ENCODE data around the gene ARSH. TPM values are rescaled to one million over a fixed set of nuclear protein-coding genes. Genes with fewer than 3 reads are reported as not detected.
A peak's percentile ranks its signal among the peaks of the same experiment; 100 is the strongest.

ARSH gene
- total and polyA plus RNA-seq, 2 of the 8 experiments (the other 6 are each of a cell fraction or from before 2014, with no cell fraction given), result not detected

DNA sequence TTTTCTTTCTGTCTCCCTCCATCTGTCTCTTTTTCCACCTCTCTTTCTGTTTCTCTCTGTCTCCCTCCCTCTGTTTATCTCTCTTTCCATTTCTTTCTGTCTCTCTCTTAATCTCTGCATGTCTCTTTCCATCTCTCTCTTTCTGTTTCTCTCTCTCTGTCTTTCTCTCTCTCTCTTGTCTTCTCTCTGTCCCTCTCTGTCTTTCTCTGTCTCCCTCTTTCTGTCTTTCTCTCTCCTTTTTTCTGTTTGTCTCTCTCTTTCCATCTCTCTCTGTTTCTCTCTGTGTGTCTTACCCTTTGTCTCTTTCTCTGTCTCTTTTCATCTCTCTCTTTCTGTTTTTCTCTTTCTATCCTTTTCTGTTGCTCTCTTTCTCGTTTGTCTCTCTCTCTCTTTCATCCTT, 69.6 kb downstream of the ARSH start:
- no peaks in the 10 kb centered on the region for H3K23me2 ChIP-seq (ENCODE audit: low read depth, low read length)
- no peaks in the 10 kb centered on the region for H3K79me1 ChIP-seq (ENCODE audit: low read depth, low read length)
- H4K91ac ChIP-seq (replicated peaks; ENCODE audit: insufficient read length, low read length), result no peak overlapping the region
- no peak overlapping the region for H2BK20ac ChIP-seq (ENCODE audit: low read length)
- no peaks in the 10 kb centered on the region for H4K20me1 ChIP-seq (replicated peaks in 1 of 2; ENCODE audit: control insufficient read depth in 1 of 2, insufficient read depth in 2 of 2, low read length in 2 of 2)
- no peak overlapping the region for H3K23ac ChIP-seq (ENCODE audit: insufficient read length)
- CTCF ChIA-PET (ENCODE audit: partially characterized antibody), result no interaction called here
- no peak overlapping the region for H2BK5ac ChIP-seq (ENCODE audit: low read depth, low read length)
- peak overlapping the region in 1 of 2 experiments; percentile 21; a peak in 1 of 4 replicates for H3K4me2 ChIP-seq (ENCODE audit: insufficient read depth in 1 of 2, low read depth in 2 of 2, low read length in 2 of 2)
- no peak overlapping the region for H3K27ac ChIP-seq (ENCODE audit: low read depth, low read length)
- TF ChIP-seq, protein P1, sequence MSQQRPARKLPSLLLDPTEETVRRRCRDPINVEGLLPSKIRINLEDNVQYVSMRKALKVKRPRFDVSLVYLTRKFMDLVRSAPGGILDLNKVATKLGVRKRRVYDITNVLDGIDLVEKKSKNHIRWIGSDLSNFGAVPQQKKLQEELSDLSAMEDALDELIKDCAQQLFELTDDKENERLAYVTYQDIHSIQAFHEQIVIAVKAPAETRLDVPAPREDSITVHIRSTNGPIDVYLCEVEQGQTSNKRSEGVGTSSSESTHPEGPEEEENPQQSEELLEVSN (IDR thresholded peaks at IDR 0.05), result no peak
- TF ChIP-seq, protein P2, sequence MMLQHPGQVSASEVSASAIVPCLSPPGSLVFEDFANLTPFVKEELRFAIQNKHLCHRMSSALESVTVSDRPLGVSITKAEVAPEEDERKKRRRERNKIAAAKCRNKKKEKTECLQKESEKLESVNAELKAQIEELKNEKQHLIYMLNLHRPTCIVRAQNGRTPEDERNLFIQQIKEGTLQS (IDR thresholded peaks at IDR 0.05; ENCODE audit: insufficient read depth, low read depth, low read length), result no peak
- TF ChIP-seq ASH2L (IDR thresholded peaks at IDR 0.05; ENCODE audit: low read length) (no peak), SAP30 (IDR thresholded peaks at IDR 0.05; ENCODE audit: insufficient read depth, insufficient replicate concordance, low read length) (no peak), RFX5 (IDR thresholded peaks at IDR 0.05; ENCODE audit: borderline replicate concordance, low read depth, low read length) (no peak)
- H4K5ac ChIP-seq (ENCODE audit: insufficient read length, low read depth, low read length), result no peak overlapping the region
- H3K9ac ChIP-seq (replicated peaks in 1 of 4; ENCODE audit: extremely low read depth in 1 of 4, low read depth in 3 of 4, low read length in 3 of 4), result no peak overlapping the region
- H2BK15ac ChIP-seq (ENCODE audit: low read length), result no peak overlapping the region
- H3K27me3 ChIP-seq (replicated peaks in 1 of 4; ENCODE audit: control insufficient read depth in 3 of 4, extremely low read depth in 1 of 4, insufficient read depth in 3 of 4, low read length in 3 of 4), result no peaks in the 10 kb centered on the region
- no peaks in the 10 kb centered on the region for H3K79me2 ChIP-seq (ENCODE audit: control insufficient read depth in 1 of 2, insufficient read depth in 2 of 2, low read length in 2 of 2)
- WGBS, 2 experiments (ENCODE audit: extremely low coverage in 1 of 2, insufficient coverage in 1 of 2, insufficient read length in 1 of 2, insufficient replicate concordance in 2 of 2, low coverage in 1 of 2, low lambda C conversion rate in 2 of 2, missing lambda C conversion rate in 1 of 2), result no CpG with 5 or more reads among the region's 1 CpG
- no peak overlapping the region for H2BK12ac ChIP-seq (ENCODE audit: low read depth, low read length)
- no peak overlapping the region for H3K56ac ChIP-seq (replicated peaks; ENCODE audit: insufficient read length, low read depth, low read length)
- no peak for DNase-seq (ENCODE audit: low read depth in 1 of 2, low spot score in 2 of 2)
- H2BK120ac ChIP-seq (replicated peaks; ENCODE audit: low read depth, low read length), result no peak overlapping the region
- H3K14ac ChIP-seq (ENCODE audit: insufficient read length), result no peak overlapping the region
- no peak overlapping the region for H3K18ac ChIP-seq (ENCODE audit: extremely low read depth, low read length)
- H2AFZ ChIP-seq (ENCODE audit: low read length), result peak overlapping the region; percentile 62; the same call in 1 of the 2 replicates
- no peak overlapping the region for H4K8ac ChIP-seq (ENCODE audit: extremely low read depth, insufficient read depth, low read length)
- H3K4ac ChIP-seq (replicated peaks; ENCODE audit: insufficient read length, low read depth, low read length), result no peak overlapping the region
- no peak overlapping the region for H3K4me3 ChIP-seq (ENCODE audit: extremely low read depth in 1 of 4, insufficient read depth in 2 of 4, low read depth in 3 of 4, low read length in 4 of 4)
- no peaks in the 10 kb centered on the region for H3K4me1 ChIP-seq (replicated peaks in 1 of 4; ENCODE audit: control insufficient read depth in 3 of 4, insufficient read depth in 4 of 4, low read length in 3 of 4)
- H2AK5ac ChIP-seq (ENCODE audit: low read depth, low read length), result no peak overlapping the region
- no peaks in the 10 kb centered on the region for H3K9me3 ChIP-seq (ENCODE audit: insufficient read depth in 2 of 2, low read depth in 1 of 2, low read length in 1 of 2)
- no peak for FAIRE-seq
- POLR2A ChIA-PET (ENCODE audit: partially characterized antibody), result no interaction called here
- H3K36me3 ChIP-seq (ENCODE audit: control insufficient read depth in 2 of 4, insufficient read depth in 4 of 4, low read length in 3 of 4), result no peaks in the 10 kb centered on the region

Measured in H1 (cell line).